T47D (cell line): ENCODE data around the gene ZNF678.
A peak's percentile ranks its signal among the peaks of the same experiment; 100 is the strongest.
"Not testable (repeated sequence)": the region's sequence is repeated elsewhere in the genome, so short reads cannot be mapped to it uniquely, and the experiment has no call there.

Experiments
- DNase-seq, 2 experiments: peaks; one replicate each; pipeline versions ENCODE4 v3.0.0 to v3.0.0-alpha.2; 2011 to 2012; ENCODE audit warnings: low read depth in 1 of 2, low spot score in 1 of 2
- JUND ChIP-seq: IDR thresholded peaks from 2 replicates; pipeline ENCODE4 v1.6.1; 2012; ENCODE audit warnings: low read depth
- in situ Hi-C: cut with HindIII; loops from 2 replicates; pipeline ENCODE4 v1.10.0; 2016; ENCODE audit warnings: low sequenced_read_pairs, low pct_unique_long_range_greater_than_20kb

Gene ZNF678

DNA sequence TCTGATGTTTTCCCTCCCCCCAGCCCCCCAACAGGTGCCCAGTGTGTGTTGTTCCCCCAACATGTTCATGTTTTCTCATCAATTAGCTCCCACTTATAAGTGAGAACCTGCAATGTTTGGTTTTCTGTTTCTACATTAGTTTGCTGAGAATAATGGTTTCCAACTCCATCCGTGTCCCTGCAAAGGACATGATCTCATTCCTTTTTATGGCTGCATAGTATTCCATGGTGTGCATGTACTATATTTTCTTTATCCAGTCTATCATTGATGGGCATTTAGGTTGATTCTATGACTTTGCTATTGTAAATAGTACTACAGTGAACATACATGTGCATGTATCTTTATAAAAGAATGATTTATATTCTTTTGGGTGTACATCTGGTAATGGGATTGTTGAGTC is 24.6 kb downstream of the ZNF678 start:
- no peak for TF ChIP-seq JUND
- DNase-seq = no peak
- in situ Hi-C loops = no loop called here

DNA sequence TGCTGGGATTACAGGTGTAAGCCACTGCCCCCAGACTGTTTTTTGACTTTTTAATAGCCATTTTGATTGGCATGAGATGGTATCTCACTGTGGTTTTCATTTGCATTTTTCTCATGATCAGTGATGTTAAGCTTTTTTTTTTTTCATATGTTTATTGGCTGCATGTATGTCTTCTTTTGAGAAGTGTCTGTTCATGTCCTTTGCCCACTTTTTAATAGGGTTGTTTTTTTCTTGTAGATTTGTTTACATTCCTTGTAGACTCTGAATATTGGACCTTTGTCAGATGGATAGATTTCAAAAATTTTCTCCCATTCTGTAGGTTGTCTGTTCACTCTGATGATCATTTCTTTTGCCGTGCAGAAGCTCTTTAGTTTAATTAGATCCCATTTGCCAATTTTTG is 25.4 kb downstream of the ZNF678 start:
- DNase-seq, in situ Hi-C loops: not testable (repeated sequence)

DNA sequence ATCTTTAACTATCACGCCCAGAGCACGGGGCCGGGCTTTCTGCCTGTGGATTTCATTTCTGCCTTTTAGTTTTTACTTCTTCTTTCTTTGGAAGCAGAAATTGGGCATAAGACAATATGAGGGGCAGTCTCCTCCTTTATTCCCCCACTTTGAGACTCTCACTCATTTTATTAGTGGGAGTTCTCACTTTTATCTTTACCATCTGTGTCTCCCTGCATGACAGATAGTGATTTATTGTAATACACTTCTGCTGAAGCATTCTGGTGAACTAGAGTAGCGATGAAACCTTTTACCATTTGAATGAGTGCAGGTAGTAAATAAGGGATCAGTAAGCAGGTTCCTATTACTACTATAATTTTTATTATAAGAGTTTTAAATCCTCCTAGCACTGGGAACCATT is 26.4 kb downstream of the ZNF678 start:
- DNase-seq, in situ Hi-C loops: not testable (repeated sequence)

DNA sequence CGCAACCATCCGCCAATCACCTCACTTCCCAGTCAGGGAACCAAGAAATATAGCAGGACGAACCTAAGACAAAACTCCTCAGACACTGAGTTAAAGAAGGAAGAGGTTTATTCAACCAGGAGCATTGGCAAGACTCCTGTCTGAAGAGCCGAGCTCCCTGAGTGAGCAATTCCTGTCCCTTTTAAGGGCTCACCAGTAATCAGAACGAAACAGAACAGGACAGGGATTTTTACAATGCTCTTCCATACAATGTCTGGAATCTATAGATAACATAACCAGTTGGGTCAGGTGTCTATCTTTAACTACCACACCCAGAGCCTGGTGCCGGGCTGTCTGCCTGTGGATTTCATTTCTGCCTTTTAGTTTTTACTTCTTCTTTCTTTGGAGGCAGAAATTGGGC is 32.9 kb downstream of the ZNF678 start:
- DNase-seq, in situ Hi-C loops: not testable (repeated sequence)

DNA sequence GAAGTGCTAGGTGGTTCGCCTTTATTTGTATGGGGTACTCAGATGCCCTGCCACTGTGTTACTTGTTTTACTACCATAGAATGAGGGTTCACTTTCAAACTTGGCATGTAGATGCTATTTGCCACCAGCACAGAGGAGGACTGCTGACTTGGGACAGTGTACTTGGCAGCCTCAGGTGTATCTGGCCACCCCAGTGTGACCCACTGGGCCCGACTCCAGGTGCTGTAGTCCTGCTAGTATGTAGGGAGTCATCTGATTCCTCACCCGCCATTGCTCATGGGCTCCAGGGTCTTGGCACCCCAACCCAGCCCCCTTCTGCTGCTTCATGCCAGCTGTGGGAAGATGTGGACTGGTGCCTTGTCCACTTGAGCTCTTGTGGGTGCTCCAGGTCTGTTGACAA is 40.0 kb downstream of the ZNF678 start:
- no peak for DNase-seq
- in situ Hi-C loops = no loop called here
- no peak for TF ChIP-seq JUND

GRCh38 chr1:227604446-227604845 is 41.1 kb downstream of the ZNF678 start:
- no peak for TF ChIP-seq JUND
- DNase-seq = no peak
- in situ Hi-C loops = no loop called here

DNA sequence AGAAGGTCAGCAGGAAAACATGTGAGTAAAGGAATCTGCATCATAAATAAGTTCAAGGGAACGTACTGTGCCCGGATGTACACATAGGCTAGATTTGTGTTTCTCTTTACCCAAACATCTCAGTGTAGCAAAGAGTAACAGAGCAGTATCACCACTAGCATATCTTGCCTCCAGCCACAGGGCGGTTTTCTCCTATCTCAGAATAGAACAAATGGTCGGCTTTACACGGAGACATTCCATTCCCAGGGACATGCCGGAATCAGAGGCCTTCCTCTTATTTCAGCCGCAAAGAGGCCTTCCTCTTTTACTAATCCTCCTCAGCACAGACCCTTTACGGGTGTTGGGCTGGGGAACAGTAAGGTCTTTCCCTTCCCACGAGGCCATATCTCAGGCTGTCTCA is 42.9 kb downstream of the ZNF678 start:
- DNase-seq, in situ Hi-C loops: not testable (repeated sequence)

GRCh38 chr1:227607336-227607898 is 44.1 kb downstream of the ZNF678 start:
- in situ Hi-C loops = no loop called here
- TF ChIP-seq JUND = no peak
- DNase-seq = no peak

GRCh38 chr1:227612658-227613057 is 49.3 kb downstream of the ZNF678 start:
- DNase-seq = no peak
- TF ChIP-seq JUND = no peak
- in situ Hi-C loops = no loop called here

- DNase-seq = no peak
- TF ChIP-seq JUND = no peak
- in situ Hi-C loops = no loop called here
Measured at GRCh38 chr1:227613526-227613925, 50.2 kb downstream of the ZNF678 start.

DNA sequence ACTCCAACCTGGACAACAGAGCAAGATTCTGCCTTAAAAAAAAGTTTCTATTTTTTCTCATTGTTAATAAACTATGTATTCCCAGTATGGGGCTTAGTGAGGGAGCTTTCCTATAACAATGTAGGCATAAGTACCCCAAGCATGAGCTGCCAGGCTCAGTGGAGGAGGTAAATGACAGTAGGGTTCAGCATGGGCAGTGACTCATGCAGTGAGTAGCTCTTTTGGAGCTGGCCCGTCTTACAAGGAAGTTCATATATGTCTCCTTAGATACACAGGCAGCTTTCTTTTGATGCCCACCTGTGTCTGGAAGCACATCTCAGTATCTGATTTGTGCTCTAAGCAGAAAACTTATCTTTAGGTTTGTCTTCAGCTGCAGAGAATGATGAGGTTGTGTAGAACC is 57.9 kb downstream of the ZNF678 start:
- in situ Hi-C loops = no loop called here
- DNase-seq = no peak

GRCh38 chr1:227622739-227623475 is 59.6 kb downstream of the ZNF678 start:
- TF ChIP-seq JUND = no peak
- in situ Hi-C loops = no loop called here

More for the DNA sequence above, 57.9 kb downstream of the ZNF678 start:
- no peak for TF ChIP-seq JUND

DNA sequence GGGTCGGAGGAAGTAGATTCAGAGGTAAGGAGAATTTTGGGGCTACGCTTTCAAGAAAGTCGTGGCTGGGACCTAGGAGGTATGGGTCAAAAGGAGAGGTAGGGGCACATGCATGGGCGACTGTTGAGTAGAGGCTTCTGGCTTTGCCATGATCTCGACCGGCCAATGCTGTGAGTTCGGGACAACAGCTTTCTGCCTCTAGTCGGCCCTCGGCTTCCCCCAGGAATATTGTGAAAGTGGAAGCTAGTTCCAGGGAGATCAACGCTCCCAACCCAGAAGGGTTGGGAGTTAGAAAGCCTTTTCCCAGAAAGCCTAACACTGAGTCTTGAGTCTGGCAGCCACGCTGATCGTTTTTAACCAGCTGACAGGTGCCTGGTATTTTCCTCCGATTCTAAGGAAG is 69.0 kb downstream of the ZNF678 start:
- TF ChIP-seq JUND = no peak
- in situ Hi-C loops = no loop called here
- no peak for DNase-seq

More at GRCh38 chr1:227622739-227623475, 59.6 kb downstream of the ZNF678 start:
- DNase-seq = peak in 1 of 2 experiments; percentile 50

DNA sequence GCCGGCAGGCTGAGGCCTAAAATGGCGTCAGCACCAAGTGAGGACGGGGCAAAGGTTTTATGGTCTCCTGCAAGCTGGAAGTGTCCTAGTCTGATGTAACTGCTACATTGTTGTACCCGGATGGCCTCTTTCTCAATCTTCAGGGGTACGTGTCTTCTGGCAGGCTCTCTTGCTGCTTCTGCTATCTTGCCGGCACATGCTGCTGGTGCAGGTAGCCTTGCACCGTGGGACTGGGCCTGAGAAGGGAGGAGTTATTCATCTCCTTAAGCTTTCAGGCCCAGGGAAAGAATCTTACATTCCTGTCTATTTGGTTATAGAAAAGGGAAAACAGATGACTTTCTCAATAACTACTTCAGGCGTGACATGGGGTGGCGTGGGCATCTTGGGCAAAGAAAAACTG is 72.2 kb downstream of the ZNF678 start:
- in situ Hi-C loops = no loop called here
- no peak for TF ChIP-seq JUND
- DNase-seq = no peak
